Measurements from ENCODE around the gene ETV1.

The ETV1 gene

GRCh38 chr7:13989126-13989948 is at the start of gene ETV1:
ETV1 (minus strand) TSS chr7:13989666; CDS start chr7:13989052, 614 bp downstream.
- DNase-seq, result peak; percentile 46 to 90 (median 72)
- intact Hi-C loops (cut with DNase I), result no loop called here

GRCh38 chr7:14024406-14024805 is 34.9 kb upstream of the ETV1 start:
- peak in 32 of 42 donors; percentile 2 to 78 (median 42) for DNase-seq
- intact Hi-C loops (cut with DNase I), result no loop called here

GRCh38 chr7:14023838-14024237 is 34.4 kb upstream of the ETV1 start:
- intact Hi-C loops (cut with DNase I), result no loop called here
- no peak for DNase-seq

- intact Hi-C loops (cut with DNase I), result no loop called here
- DNase-seq, result no peak
These were observed 33.9 kb upstream of the ETV1 start for GRCh38 chr7:14023342-14023741.

- intact Hi-C loops (cut with DNase I), result no loop called here
- no peak for DNase-seq
These were observed 31.6 kb upstream of the ETV1 start for GRCh38 chr7:14021069-14021468.

GRCh38 chr7:14020339-14020900 is 31.0 kb upstream of the ETV1 start:
- no peak for DNase-seq
- intact Hi-C loops (cut with DNase I), result no loop called here

- no peak for DNase-seq
- intact Hi-C loops (cut with DNase I), result no loop called here
These were observed 29.3 kb upstream of the ETV1 start for GRCh38 chr7:14018751-14019150.

GRCh38 chr7:14016950-14017349 is 27.5 kb upstream of the ETV1 start:
- intact Hi-C loops (cut with DNase I), result no loop called here
- DNase-seq, result no peak

GRCh38 chr7:14013898-14014297 is 24.4 kb upstream of the ETV1 start:
- intact Hi-C loops (cut with DNase I), result no loop called here
- DNase-seq, result no peak

GRCh38 chr7:14009453-14010418 is 20.3 kb upstream of the ETV1 start:
- intact Hi-C loops (cut with DNase I), result no loop called here

GRCh38 chr7:14001139-14001538 is 11.7 kb upstream of the ETV1 start:
- DNase-seq, result no peak
- intact Hi-C loops (cut with DNase I), result no loop called here

More at GRCh38 chr7:14009453-14010418, 20.3 kb upstream of the ETV1 start:
- no peak for DNase-seq

GRCh38 chr7:14000247-14000646 is 10.8 kb upstream of the ETV1 start:
- no peak for DNase-seq
- intact Hi-C loops (cut with DNase I), result no loop called here

GRCh38 chr7:13998866-13999265 is 9.4 kb upstream of the ETV1 start:
- intact Hi-C loops (cut with DNase I), result no loop called here
- no peak for DNase-seq

GRCh38 chr7:13992596-13992964 is 3.1 kb upstream of the ETV1 start:
- DNase-seq, result no peak
- intact Hi-C loops (cut with DNase I), result no loop called here

GRCh38 chr7:13991791-13992595 is 2.5 kb upstream of the ETV1 start:
- intact Hi-C loops (cut with DNase I), result no loop called here
- DNase-seq, result no peak

GRCh38 chr7:13990984-13991790 is 1.7 kb upstream of the ETV1 start:
- intact Hi-C loops (cut with DNase I), result no loop called here
- peak; percentile 79 to 98 (median 92) for DNase-seq

GRCh38 chr7:13990319-13990983 is 985 bp upstream of the ETV1 start:
- DNase-seq, result peak in 37 of 42 donors; percentile 7 to 68 (median 28)
- intact Hi-C loops (cut with DNase I), result no loop called here

GRCh38 chr7:13989949-13990305 is 461 bp upstream of the ETV1 start:
- intact Hi-C loops (cut with DNase I), result no loop called here
- DNase-seq, result no peak

Measured in head of caudate nucleus (tissue), 42 donors.